Esophagus muscularis mucosa (tissue), 3 donors: ENCODE data around the gene KRT36.

Experiments
- EP300 ChIP-seq: sonication (generic); formaldehyde crosslinking; IDR thresholded peaks from one replicate; pipeline ENCODE4 v1.6.1; 2017; ENCODE audit warnings: antibody characterized with exemption
- TF ChIP-seq, protein P1 (sequence below), 3 experiments: fragments of 200-600 bp in 2 of 3; fragments of 450-650 bp in 1 of 3; sonication (generic) in 2 of 3; IDR thresholded peaks; one replicate each; pipeline ENCODE4 v1.5.1; 2017 to 2019; ENCODE audit warnings: antibody characterized with exemption in 3 of 3, mild to moderate bottlenecking in 2 of 3, moderate library complexity in 1 of 3

DNA sequence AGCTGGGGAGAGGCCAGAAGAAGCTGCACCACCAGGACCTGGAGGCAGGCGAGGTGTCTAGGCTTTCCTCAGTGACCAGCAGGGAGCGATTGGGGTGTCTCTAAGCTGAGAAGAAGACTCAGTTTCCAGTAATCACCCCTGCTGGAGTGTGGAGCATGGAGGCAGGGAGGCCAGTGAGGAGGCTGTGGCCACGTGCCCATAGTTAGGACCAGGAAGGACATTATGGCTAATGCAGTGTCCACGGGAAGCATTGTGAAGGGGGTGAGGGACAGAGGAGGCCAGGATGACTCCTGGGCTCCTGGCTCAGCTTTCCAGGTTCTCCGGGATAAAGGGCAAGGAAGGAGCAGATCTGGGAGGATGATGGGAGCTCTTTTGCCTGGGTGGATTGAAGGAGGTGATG, 10.0 kb upstream of the KRT36 start:
- TF ChIP-seq, protein P1, sequence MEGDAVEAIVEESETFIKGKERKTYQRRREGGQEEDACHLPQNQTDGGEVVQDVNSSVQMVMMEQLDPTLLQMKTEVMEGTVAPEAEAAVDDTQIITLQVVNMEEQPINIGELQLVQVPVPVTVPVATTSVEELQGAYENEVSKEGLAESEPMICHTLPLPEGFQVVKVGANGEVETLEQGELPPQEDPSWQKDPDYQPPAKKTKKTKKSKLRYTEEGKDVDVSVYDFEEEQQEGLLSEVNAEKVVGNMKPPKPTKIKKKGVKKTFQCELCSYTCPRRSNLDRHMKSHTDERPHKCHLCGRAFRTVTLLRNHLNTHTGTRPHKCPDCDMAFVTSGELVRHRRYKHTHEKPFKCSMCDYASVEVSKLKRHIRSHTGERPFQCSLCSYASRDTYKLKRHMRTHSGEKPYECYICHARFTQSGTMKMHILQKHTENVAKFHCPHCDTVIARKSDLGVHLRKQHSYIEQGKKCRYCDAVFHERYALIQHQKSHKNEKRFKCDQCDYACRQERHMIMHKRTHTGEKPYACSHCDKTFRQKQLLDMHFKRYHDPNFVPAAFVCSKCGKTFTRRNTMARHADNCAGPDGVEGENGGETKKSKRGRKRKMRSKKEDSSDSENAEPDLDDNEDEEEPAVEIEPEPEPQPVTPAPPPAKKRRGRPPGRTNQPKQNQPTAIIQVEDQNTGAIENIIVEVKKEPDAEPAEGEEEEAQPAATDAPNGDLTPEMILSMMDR (IDR thresholded peaks at IDR 0.05) = no peak
- TF ChIP-seq EP300 = no peak
